ENCODE measurements around the gene P3H4.

- TF ChIP-seq FOXM1 (IDR thresholded peaks at IDR 0.05; ENCODE audit: borderline replicate concordance) (no peak), BHLHE40 (IDR thresholded peaks at IDR 0.05; ENCODE audit: borderline replicate concordance) (no peak), CTBP1 (IDR thresholded peaks at IDR 0.05; ENCODE audit: borderline replicate concordance) (no peak), TARDBP (IDR thresholded peaks at IDR 0.05) (no peak), SP1 (IDR thresholded peaks at IDR 0.05) (no peak)
Measured at GRCh38 chr17:41758601-41759000, 53.1 kb downstream of the P3H4 start.

Measured in HEK293T (cell line).